A673 (cell line): ENCODE measurements around the gene TNS3. TPM values are rescaled to one million over a fixed set of nuclear protein-coding genes. Genes with fewer than 3 reads are reported as not detected.

Experiments used
- BruUV-seq: library from RNA; stranded (reverse); fragments of 400-500 nt; replicated peaks from 2 replicates; lab custom pipeline; 2021; lab: Mats Ljungman, UMichigan
- CTCF ChIA-PET: fragments of 300-600 bp; sonication (Branson Sonifier 250); formaldehyde crosslinking; loops from one replicate; lab custom pipeline; 2022; ENCODE audit warnings: antibody characterized with exemption; lab: Charles Lee
- POLR2A ChIA-PET: fragments of 300-600 bp; sonication (Branson Sonifier 250); formaldehyde crosslinking; loops from one replicate; lab custom pipeline; 2022; ENCODE audit warnings: antibody characterized with exemption; ENCODE audit not compliant: low non-redundant PET; lab: Charles Lee
- DNase-seq: peaks from one replicate; pipeline ENCODE4 v3.0.0-alpha.2; 2015; ENCODE audit warnings: low spot score
- H3K27ac ChIP-seq: fragments of 200-600 bp; sonication (generic); 2 replicates; pipeline ENCODE4 v1.5.1; 2016; ENCODE audit warnings: mixed run types, low read depth, mild to moderate bottlenecking, mixed read lengths, antibody characterized with exemption, low read length; ENCODE audit not compliant: poor library complexity, severe bottlenecking
- H3K27me3 ChIP-seq: fragments of 200-600 bp; sonication (generic); replicated peaks from 2 replicates; pipeline ENCODE4 v1.6.1; 2017; ENCODE audit warnings: mixed run types, low read depth, mild to moderate bottlenecking, mixed read lengths, antibody characterized with exemption, low read length; ENCODE audit not compliant: insufficient read depth, poor library complexity
- H3K36me3 ChIP-seq: fragments of 200-600 bp; sonication (generic); 2 replicates; pipeline ENCODE4 v1.6.1; 2016; ENCODE audit warnings: mixed run types, mild to moderate bottlenecking, mixed read lengths, antibody characterized with exemption, low read length; ENCODE audit not compliant: insufficient read depth, poor library complexity, severe bottlenecking
- H3K4me1 ChIP-seq: fragments of 200-600 bp; sonication (generic); 2 replicates; pipeline ENCODE4 v1.6.1; 2017; ENCODE audit warnings: mixed run types, mild to moderate bottlenecking, mixed read lengths, antibody characterized with exemption, low read length; ENCODE audit not compliant: insufficient read depth, poor library complexity, severe bottlenecking
- H3K4me3 ChIP-seq: fragments of 200-600 bp; sonication (generic); 2 replicates; pipeline ENCODE4 v1.5.1; 2016; ENCODE audit warnings: low read depth, mixed run types, mild to moderate bottlenecking, mixed read lengths, low read length; ENCODE audit not compliant: poor library complexity, severe bottlenecking
- H3K9me3 ChIP-seq: fragments of 200-600 bp; sonication (generic); 2 replicates; pipeline ENCODE4 v1.6.1; 2016; ENCODE audit warnings: mixed run types, low read depth, mild to moderate bottlenecking, mixed read lengths, antibody characterized with exemption, low read length; ENCODE audit not compliant: poor library complexity, severe bottlenecking
- CTCF ChIP-seq: fragments of 300-800, 200-600 bp; sonication (generic); conservative IDR thresholded peaks from 2 replicates; pipeline ENCODE4 v1.5.1; 2017; ENCODE audit warnings: low read depth, mild to moderate bottlenecking, antibody characterized with exemption, low read length, moderate library complexity, mixed read lengths
- EZH2 ChIP-seq: fragments of 200-600 bp; sonication (generic); IDR thresholded peaks from 2 replicates; pipeline ENCODE4 v1.6.1; 2017; ENCODE audit warnings: borderline replicate concordance, low read depth, mild to moderate bottlenecking, mixed read lengths, antibody characterized with exemption, low read length; ENCODE audit not compliant: poor library complexity, severe bottlenecking
- intact Hi-C: fragments of 100-400 bp; cut with micrococcal nuclease; formaldehyde crosslinking; loops from one replicate; pipeline ENCODE4 v1.10.0; 2022; ENCODE audit not compliant: unreplicated experiment
- total RNA-seq: library from RNA; stranded (reverse); gene quantifications from 2 replicates; pipeline ENCODE4 v1.2.3, GENCODE V29; 2021

The TNS3 gene
- total RNA-seq, 1 experiment from 2014 or later: not detected

DNA sequence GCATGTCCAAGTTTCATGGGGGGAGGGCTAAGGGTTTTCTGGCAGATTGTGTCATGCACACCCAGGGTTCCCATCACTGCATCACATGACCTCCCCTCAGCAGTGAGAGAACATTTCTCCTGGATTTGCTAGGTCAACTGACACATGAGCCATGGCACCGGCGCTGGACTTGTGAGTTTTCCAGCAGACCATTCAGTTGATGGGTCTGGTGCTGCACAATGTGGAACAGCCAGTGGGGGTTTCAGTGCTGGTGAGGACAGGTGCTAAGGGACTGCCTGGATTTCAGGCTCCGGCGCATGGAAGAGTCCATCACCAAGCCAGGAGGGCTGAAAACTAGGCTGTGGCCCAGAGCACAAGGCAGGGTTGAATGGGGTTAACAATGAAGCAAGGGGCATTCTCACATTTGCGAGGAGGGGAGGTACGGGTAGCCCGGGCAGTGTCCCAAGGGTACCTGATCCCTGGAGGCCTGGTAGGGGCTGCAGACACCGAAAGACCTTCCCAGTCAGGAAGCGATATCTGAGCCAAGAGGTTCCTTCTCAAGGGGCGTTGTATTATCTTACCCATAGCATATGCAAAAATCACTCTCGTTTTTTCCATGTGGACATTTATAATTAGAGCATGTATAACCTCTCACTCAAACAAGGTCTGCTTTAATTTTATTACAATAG is 203.0 kb downstream of the TNS3 start:
- Histone ChIP-seq H3K4me1 (no peaks in the 10 kb centered on the region), H3K36me3 (no peaks in the 10 kb centered on the region)
- no TSS peak for BruUV-seq

DNA sequence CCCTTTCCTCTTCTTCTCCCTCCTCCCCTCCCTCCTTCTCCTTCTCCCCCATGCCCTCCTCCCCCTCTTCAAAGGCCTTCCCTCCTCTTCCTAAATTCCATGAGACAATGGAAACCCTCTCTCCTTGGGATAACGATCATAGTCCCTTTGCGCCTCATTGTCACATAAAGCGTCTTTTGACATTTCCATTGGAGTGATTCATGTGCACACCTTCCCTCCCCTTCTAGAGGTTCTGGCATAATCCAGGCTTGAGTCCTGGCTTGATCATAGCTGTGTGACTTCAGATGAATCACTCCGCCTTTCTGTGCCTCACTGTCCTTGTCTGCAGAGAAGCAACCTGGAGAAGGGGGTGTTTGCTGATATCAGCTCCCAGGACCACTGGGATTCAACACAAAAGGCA is 204.2 kb downstream of the TNS3 start:
- H3K4me1 ChIP-seq: no peaks in the 10 kb centered on the region
- H3K4me3 ChIP-seq: no peak overlapping the region
- H3K36me3 ChIP-seq: no peaks in the 10 kb centered on the region
- ChIA-PET POLR2A (no interaction called here), CTCF (no interaction called here)
- no peak for DNase-seq
- no peak for TF ChIP-seq CTCF
- TF ChIP-seq EZH2: no peak
- no peaks in the 10 kb centered on the region for H3K9me3 ChIP-seq
- H3K27ac ChIP-seq: no peak overlapping the region
- intact Hi-C loops: no loop called here
- BruUV-seq: no TSS peak
- H3K27me3 ChIP-seq: peaks cover 86% of the 10 kb centered on the region

More for the DNA sequence above, 203.0 kb downstream of the TNS3 start:
- POLR2A ChIA-PET: no interaction called here
- H3K27me3 ChIP-seq: peaks cover 90% of the 10 kb centered on the region
- H3K27ac ChIP-seq: no peak overlapping the region
- intact Hi-C loops: no loop called here
- CTCF ChIA-PET: no interaction called here
- DNase-seq: no peak
- H3K4me3 ChIP-seq: no peak overlapping the region
- TF ChIP-seq CTCF: no peak
- TF ChIP-seq EZH2: no peak
- no peaks in the 10 kb centered on the region for H3K9me3 ChIP-seq

DNA sequence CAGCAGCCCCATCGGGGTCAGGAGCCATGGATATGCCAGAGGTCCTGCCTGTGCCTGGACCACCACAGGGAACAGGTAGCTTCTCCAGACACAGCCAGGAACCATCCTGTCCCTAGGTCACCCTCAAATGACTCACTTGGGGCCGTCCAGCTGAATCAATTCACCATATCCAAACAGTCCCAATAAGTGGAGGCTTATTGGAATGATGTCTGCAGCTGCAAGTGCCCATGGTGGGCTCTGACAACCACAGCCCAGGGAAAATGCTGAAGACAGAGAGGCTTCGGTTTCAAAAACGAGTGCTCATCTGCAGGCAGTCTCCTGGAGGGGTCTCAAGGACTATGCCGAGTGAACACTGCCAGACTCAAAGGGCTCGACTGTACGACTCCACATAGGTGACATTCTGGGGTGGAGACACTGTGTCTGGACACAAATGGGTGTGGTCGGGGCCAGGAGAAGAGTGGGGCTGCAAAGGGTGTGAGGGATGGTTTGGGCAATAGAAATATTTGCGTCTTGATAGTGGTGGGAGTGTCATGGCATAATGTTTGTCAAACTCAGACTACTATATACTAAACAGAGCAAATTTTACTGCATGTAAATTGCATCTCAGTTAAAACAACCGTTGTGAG is 204.8 kb downstream of the TNS3 start:
- H3K27ac ChIP-seq: no peak overlapping the region
- ChIA-PET POLR2A (no interaction called here), CTCF (no interaction called here)
- no peaks in the 10 kb centered on the region for H3K36me3 ChIP-seq
- no TSS peak for BruUV-seq
- no peaks in the 10 kb centered on the region for H3K4me1 ChIP-seq
- H3K4me3 ChIP-seq: no peak overlapping the region
- H3K27me3 ChIP-seq: peaks cover 84% of the 10 kb centered on the region
- TF ChIP-seq EZH2 (no peak), CTCF (no peak)
- intact Hi-C loops: no loop called here
- DNase-seq: no peak
- no peaks in the 10 kb centered on the region for H3K9me3 ChIP-seq
